Measurements from ENCODE around the gene CRABP1. TPM values are rescaled to one million over a fixed set of nuclear protein-coding genes. Genes with fewer than 3 reads are reported as not detected.

CRABP1 gene
- total and polyA plus RNA-seq, 2 experiments from 2014 or later: 8.7 to 28.2 TPM

GRCh38 chr15:78301326-78301725 lies 38.8 kb upstream of the CRABP1 start:
- H3K9me3 ChIP-seq (ENCODE audit: low read depth): no peaks in the 10 kb centered on the region
- DNase-seq (ENCODE audit: low read depth in 1 of 2, low spot score in 1 of 2): no peak
- H3K27me3 ChIP-seq: peaks cover 26% of the 10 kb centered on the region
- H3K4me3 ChIP-seq: no peak overlapping the region
- H3K4me1 ChIP-seq (ENCODE audit: low read depth): peaks cover 7% of the 10 kb centered on the region
- H3K36me3 ChIP-seq: no peaks in the 10 kb centered on the region
- no peak overlapping the region for H3K27ac ChIP-seq
- no peak for TF ChIP-seq CTCF (IDR thresholded peaks at IDR 0.05; ENCODE audit: low read depth, low read length)

GRCh38 chr15:78301828-78302227 lies 38.3 kb upstream of the CRABP1 start:
- Histone ChIP-seq H3K36me3 (no peaks in the 10 kb centered on the region), H3K9me3 (ENCODE audit: low read depth) (no peaks in the 10 kb centered on the region), H3K27me3 (peaks cover 26% of the 10 kb centered on the region), H3K4me3 (no peak overlapping the region), H3K4me1 (ENCODE audit: low read depth) (peaks cover 7% of the 10 kb centered on the region), H3K27ac (no peak overlapping the region)
- TF ChIP-seq CTCF (IDR thresholded peaks at IDR 0.05; ENCODE audit: low read depth, low read length): no peak
- DNase-seq (ENCODE audit: low read depth in 1 of 2, low spot score in 1 of 2): no peak

GRCh38 chr15:78302579-78303312 lies 37.4 kb upstream of the CRABP1 start:
- H3K4me1 ChIP-seq (ENCODE audit: low read depth): peaks cover 7% of the 10 kb centered on the region
- peak in 1 of 2 donors; percentile 72 for DNase-seq (ENCODE audit: low read depth in 1 of 2, low spot score in 1 of 2)
- H3K36me3 ChIP-seq: no peaks in the 10 kb centered on the region
- no peak for TF ChIP-seq CTCF (IDR thresholded peaks at IDR 0.05; ENCODE audit: low read depth, low read length)
- peaks cover 26% of the 10 kb centered on the region for H3K27me3 ChIP-seq
- no peaks in the 10 kb centered on the region for H3K9me3 ChIP-seq (ENCODE audit: low read depth)
- H3K4me3 ChIP-seq: no peak overlapping the region
- H3K27ac ChIP-seq: no peak overlapping the region

GRCh38 chr15:78304216-78305066 lies 35.7 kb upstream of the CRABP1 start:
- no peaks in the 10 kb centered on the region for H3K36me3 ChIP-seq
- no peaks in the 10 kb centered on the region for H3K9me3 ChIP-seq (ENCODE audit: low read depth)
- H3K27ac ChIP-seq: no peak overlapping the region
- no peak for TF ChIP-seq CTCF (IDR thresholded peaks at IDR 0.05; ENCODE audit: low read depth, low read length)
- H3K4me1 ChIP-seq (ENCODE audit: low read depth): no peaks in the 10 kb centered on the region
- peaks cover 26% of the 10 kb centered on the region for H3K27me3 ChIP-seq
- no peak overlapping the region for H3K4me3 ChIP-seq
- no peak for DNase-seq (ENCODE audit: low read depth in 1 of 2, low spot score in 1 of 2)

- Histone ChIP-seq H3K27ac (no peak overlapping the region), H3K9me3 (ENCODE audit: low read depth) (no peaks in the 10 kb centered on the region), H3K36me3 (no peaks in the 10 kb centered on the region), H3K27me3 (peaks cover 18% of the 10 kb centered on the region), H3K4me3 (no peak overlapping the region), H3K4me1 (ENCODE audit: low read depth) (no peaks in the 10 kb centered on the region)
- TF ChIP-seq CTCF (IDR thresholded peaks at IDR 0.05; ENCODE audit: low read depth, low read length): no peak
- peak in 1 of 2 donors; percentile 84 for DNase-seq (ENCODE audit: low read depth in 1 of 2, low spot score in 1 of 2)
Measured at GRCh38 chr15:78306176-78306774, 33.9 kb upstream of the CRABP1 start.

All from cardiac muscle cell (in vitro differentiated cells and primary cell).